Pancreas (tissue), 10 donors: ENCODE measurements around the gene NOX1. TPM values are rescaled to one million over a fixed set of nuclear protein-coding genes. Genes with fewer than 3 reads are reported as not detected.
A peak's percentile ranks its signal among the peaks of the same experiment; 100 is the strongest.

ENCODE experiments used
- ATAC-seq, 4 donors: fragments of 200-7000 bp; cut with Tn5 transposase; one replicate each; pipeline versions ENCODE4 v1.8.0 to v1.9.1; 2020; ENCODE audit warnings: mild to moderate bottlenecking in 4 of 4, moderate library complexity in 4 of 4
- DNase-seq, 6 donors: peaks; one replicate each; pipeline ENCODE4 v3.0.0-alpha.2; 2020
- FAIRE-seq: peaks from 2 replicates; lab custom pipeline; 2012; peaks lifted over from hg19 to GRCh38; lab: Jason Lieb, UNC
- H3K27ac ChIP-seq, 4 donors: fragments of 200-600 bp; sonication (generic); 1 replicate in 3 of 4; 2 replicates in 1 of 4; pipeline versions ENCODE4 v1.5.0 to v1.8.0; 2020
- H3K27me3 ChIP-seq, 4 donors: fragments of 200-600 bp; one replicate each; pipeline ENCODE4 v1.8.0; 2021
- H3K36me3 ChIP-seq, 3 donors: fragments of 200-600 bp; sonication (generic) in 1 of 3; one replicate each; pipeline versions ENCODE4 v1.5.0 to v1.8.0; 2020 to 2021
- H3K4me1 ChIP-seq, 3 donors: fragments of 200-600 bp; one replicate each; pipeline ENCODE4 v1.8.0; 2021
- H3K4me3 ChIP-seq, 4 donors: fragments of 200-600 bp; sonication (generic) in 2 of 4; one replicate each; pipeline versions ENCODE4 v1.5.0 to v1.8.0; 2020 to 2021
- H3K9me3 ChIP-seq, 4 donors: fragments of 200-600 bp; one replicate each; pipeline ENCODE4 v1.8.0; 2021
- CTCF ChIP-seq, 4 donors: fragments of 200-600 bp; sonication (generic) in 3 of 4; IDR thresholded peaks; one replicate each; pipeline versions ENCODE4 v1.5.0 to v1.8.0; 2021; ENCODE audit warnings: antibody characterized with exemption in 4 of 4
- WGBS, 2 donors: extraction: QIAGEN DNeasy Blood & Tissue Kit; methylation state at CpG; one replicate each; pipeline ENCODE4 v1.1.7; 2013; 5-methylcytosine and 5-hydroxymethylcytosine counted together
- intact Hi-C, 3 donors: fragments of 100-400 bp; cut with DNase I; formaldehyde crosslinking; loops; one replicate each; pipeline versions ENCODE4 v1.11.1 to v1.14.2; 2022
- polyA plus RNA-seq, 2 donors: library from polyadenylated mRNA; stranded (reverse); fragments of 200-250 nt; gene quantifications; one replicate each; pipeline ENCODE4 v1.2.3, GENCODE V29; 2013
- total RNA-seq, 6 donors: library from RNA; stranded (reverse); fragmentation: NEBNext Ultra II Directional in 4 of 6; extraction: Animal tissue kit (Norgen Biotek cat#: 25700) in 4 of 6; gene quantifications; one replicate each; pipeline versions ENCODE4 v1.2.1 to v1.2.4, GENCODE V29; 2021 to 2023
- donor health status: healthy with polysubstance abuse.
- donor health status: DM: no; HTN: no; CAD: no; lungs with moderate emphysema.
- donor health status: DM: no; HTN: no; CAD: no.
- donor health status: control.
- donor health status: control.
- donor health status: Bipolar disorder and iron deficiency.
- donor health status: DM: yes; HTN: yes; CAD: no.
- donor health status: DM: no; HTN: no; CAD: no.
- donor health status: DM: no; HTN: no; CAD: no.
- donor health status: DM: yes; HTN: yes; CAD: no.

Gene NOX1
- total and polyA plus RNA-seq, 8 donors: 0.16 TPM; not detected in 7

- Histone ChIP-seq H3K4me1 (no peaks in the 10 kb centered on the region), H3K36me3 (no peaks in the 10 kb centered on the region), H3K27me3 (peaks cover 0 to 11% (median under 1%) of the 10 kb centered on the region in 4 donors), H3K27ac (no peak overlapping the region), H3K4me3 (no peak overlapping the region), H3K9me3 (no peaks in the 10 kb centered on the region)
- intact Hi-C loops: no loop called here
- FAIRE-seq (no peak), ATAC-seq (no peak), DNase-seq (no peak)
- WGBS, 2 donors: 35 to 65% methylated on average over 2 of the region's 2 CpGs
- TF ChIP-seq CTCF (IDR thresholded peaks at IDR 0.05): no peak
These were observed 30.3 kb upstream of the NOX1 start for GRCh38 chrX:100904433-100904832.

GRCh38 chrX:100895365-100896075 lies 21.4 kb upstream of the NOX1 start:
- H3K27me3 ChIP-seq: peaks cover 0 to 5% (median 1%) of the 10 kb centered on the region in 4 donors
- TF ChIP-seq CTCF (IDR thresholded peaks at IDR 0.05): no peak
- no peaks in the 10 kb centered on the region for H3K36me3 ChIP-seq
- FAIRE-seq (peak; percentile 61), DNase-seq (no peak), ATAC-seq (peak in 2 of 4 donors; percentile 43 to 58)
- H3K9me3 ChIP-seq: no peaks in the 10 kb centered on the region
- 30 to 31% methylated on average over 5 of the region's 5 CpGs for WGBS, 2 donors
- intact Hi-C loops: no loop called here
- H3K4me3 ChIP-seq: no peak overlapping the region
- H3K27ac ChIP-seq: no peak overlapping the region
- H3K4me1 ChIP-seq: no peaks in the 10 kb centered on the region

GRCh38 chrX:100883654-100884053 lies 9.5 kb upstream of the NOX1 start:
- intact Hi-C loops: no loop called here
- WGBS, 2 donors: 29 to 34% methylated on average over 4 of the region's 4 CpGs
- H3K27ac ChIP-seq: no peak overlapping the region
- ATAC-seq: no peak
- FAIRE-seq: no peak
- no peaks in the 10 kb centered on the region for H3K4me1 ChIP-seq
- DNase-seq: no peak
- H3K36me3 ChIP-seq: no peaks in the 10 kb centered on the region
- H3K9me3 ChIP-seq: no peaks in the 10 kb centered on the region
- H3K27me3 ChIP-seq: peaks cover 0 to 3% (median 0%) of the 10 kb centered on the region in 4 donors
- TF ChIP-seq CTCF (IDR thresholded peaks at IDR 0.05): no peak
- H3K4me3 ChIP-seq: no peak overlapping the region

- no peak for ATAC-seq
- intact Hi-C loops: no loop called here
- Histone ChIP-seq H3K4me3 (no peak overlapping the region), H3K9me3 (no peaks in the 10 kb centered on the region), H3K27ac (no peak overlapping the region), H3K4me1 (no peaks in the 10 kb centered on the region), H3K36me3 (no peaks in the 10 kb centered on the region), H3K27me3 (peaks cover 0 to 9% (median 0%) of the 10 kb centered on the region in 4 donors)
- no peak for DNase-seq
- no peak for FAIRE-seq
- no peak for TF ChIP-seq CTCF (IDR thresholded peaks at IDR 0.05)
- WGBS, 2 donors: 21 to 34% methylated on average over 2 of the region's 2 CpGs
These were observed 6.2 kb upstream of the NOX1 start for GRCh38 chrX:100880368-100880767.
